ENCODE data around the gene C4orf54. TPM values are rescaled to one million over a fixed set of nuclear protein-coding genes. Genes with fewer than 3 reads are reported as not detected.

C4orf54 gene
- total RNA-seq, 1 donor from 2014 or later, result 0.05 TPM

DNA sequence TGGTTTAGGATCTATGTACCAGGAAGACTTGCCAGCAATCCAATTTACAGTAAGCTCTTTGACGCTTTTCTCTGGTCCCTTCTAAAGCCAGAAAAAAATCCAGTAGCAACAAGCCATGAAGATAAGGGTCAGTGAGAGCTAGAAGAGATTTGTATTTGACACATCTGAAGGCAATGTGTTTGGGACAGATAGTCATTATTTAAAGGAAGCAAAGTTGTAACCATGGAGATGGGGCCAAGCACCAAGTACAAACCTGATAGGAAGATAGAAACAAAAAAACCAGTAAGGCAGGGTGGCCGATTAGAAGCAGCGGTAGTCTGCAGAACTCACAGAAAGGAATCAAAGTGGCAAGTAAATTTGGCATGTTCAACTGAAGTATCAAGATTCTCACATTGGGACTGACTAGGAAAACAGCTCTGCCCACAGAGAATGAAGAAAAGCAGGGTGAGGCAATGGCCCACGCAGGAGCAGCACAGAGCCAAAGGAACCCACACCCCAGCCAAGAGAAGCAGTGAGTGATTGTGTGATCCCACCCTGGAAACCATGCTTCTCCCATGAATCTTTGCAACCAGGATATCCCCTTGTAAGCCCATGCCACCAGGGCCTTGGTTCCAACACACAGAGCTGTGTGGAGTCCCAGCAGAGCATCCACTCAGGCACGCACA lies 12.9 kb upstream of the C4orf54 start:
- H3K4me1 Mint-ChIP-seq (ENCODE audit: unreplicated experiment), result no peaks in the 10 kb centered on the region
- TF ChIP-seq, protein P1, sequence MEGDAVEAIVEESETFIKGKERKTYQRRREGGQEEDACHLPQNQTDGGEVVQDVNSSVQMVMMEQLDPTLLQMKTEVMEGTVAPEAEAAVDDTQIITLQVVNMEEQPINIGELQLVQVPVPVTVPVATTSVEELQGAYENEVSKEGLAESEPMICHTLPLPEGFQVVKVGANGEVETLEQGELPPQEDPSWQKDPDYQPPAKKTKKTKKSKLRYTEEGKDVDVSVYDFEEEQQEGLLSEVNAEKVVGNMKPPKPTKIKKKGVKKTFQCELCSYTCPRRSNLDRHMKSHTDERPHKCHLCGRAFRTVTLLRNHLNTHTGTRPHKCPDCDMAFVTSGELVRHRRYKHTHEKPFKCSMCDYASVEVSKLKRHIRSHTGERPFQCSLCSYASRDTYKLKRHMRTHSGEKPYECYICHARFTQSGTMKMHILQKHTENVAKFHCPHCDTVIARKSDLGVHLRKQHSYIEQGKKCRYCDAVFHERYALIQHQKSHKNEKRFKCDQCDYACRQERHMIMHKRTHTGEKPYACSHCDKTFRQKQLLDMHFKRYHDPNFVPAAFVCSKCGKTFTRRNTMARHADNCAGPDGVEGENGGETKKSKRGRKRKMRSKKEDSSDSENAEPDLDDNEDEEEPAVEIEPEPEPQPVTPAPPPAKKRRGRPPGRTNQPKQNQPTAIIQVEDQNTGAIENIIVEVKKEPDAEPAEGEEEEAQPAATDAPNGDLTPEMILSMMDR (conservative IDR thresholded peaks at IDR 0.05), result no peak
- no peaks in the 10 kb centered on the region for H3K36me3 Mint-ChIP-seq
- no peak overlapping the region for H3K4me3 Mint-ChIP-seq
- peaks cover 11% of the 10 kb centered on the region for H3K9me3 Mint-ChIP-seq
- DNase-seq (ENCODE audit: extremely low spot score, unreplicated experiment), result no peak
- peaks cover 4% of the 10 kb centered on the region for H3K27me3 Mint-ChIP-seq
- no peak overlapping the region for H3K27ac Mint-ChIP-seq

- H3K4me3 Mint-ChIP-seq, result no peak overlapping the region
- TF ChIP-seq, protein P1 (conservative IDR thresholded peaks at IDR 0.05), result no peak
- peaks cover 11% of the 10 kb centered on the region for H3K9me3 Mint-ChIP-seq
- no peak for DNase-seq (ENCODE audit: extremely low spot score, unreplicated experiment)
- no peaks in the 10 kb centered on the region for H3K27me3 Mint-ChIP-seq
- no peaks in the 10 kb centered on the region for H3K4me1 Mint-ChIP-seq (ENCODE audit: unreplicated experiment)
- no peak overlapping the region for H3K27ac Mint-ChIP-seq
- no peaks in the 10 kb centered on the region for H3K36me3 Mint-ChIP-seq
Observed at GRCh38 chr4:99669084-99669483, 11.5 kb upstream of the C4orf54 start.

- no peaks in the 10 kb centered on the region for H3K27me3 Mint-ChIP-seq
- no peak for DNase-seq (ENCODE audit: extremely low spot score, unreplicated experiment)
- no peaks in the 10 kb centered on the region for H3K36me3 Mint-ChIP-seq
- H3K4me1 Mint-ChIP-seq (ENCODE audit: unreplicated experiment), result no peaks in the 10 kb centered on the region
- H3K4me3 Mint-ChIP-seq, result no peak overlapping the region
- H3K9me3 Mint-ChIP-seq, result peaks cover 8% of the 10 kb centered on the region
- no peak overlapping the region for H3K27ac Mint-ChIP-seq
- TF ChIP-seq, protein P1 (conservative IDR thresholded peaks at IDR 0.05), result no peak
Observed at GRCh38 chr4:99668472-99668871, 10.8 kb upstream of the C4orf54 start.

- Mint-ChIP-seq H3K4me1 (ENCODE audit: unreplicated experiment) (no peaks in the 10 kb centered on the region), H3K36me3 (no peaks in the 10 kb centered on the region), H3K27ac (no peak overlapping the region), H3K27me3 (no peaks in the 10 kb centered on the region), H3K4me3 (no peak overlapping the region), H3K9me3 (no peaks in the 10 kb centered on the region)
- TF ChIP-seq, protein P1 (conservative IDR thresholded peaks at IDR 0.05), result no peak
- DNase-seq (ENCODE audit: extremely low spot score, unreplicated experiment), result no peak
Observed at GRCh38 chr4:99665983-99666382, 8.4 kb upstream of the C4orf54 start.

DNA sequence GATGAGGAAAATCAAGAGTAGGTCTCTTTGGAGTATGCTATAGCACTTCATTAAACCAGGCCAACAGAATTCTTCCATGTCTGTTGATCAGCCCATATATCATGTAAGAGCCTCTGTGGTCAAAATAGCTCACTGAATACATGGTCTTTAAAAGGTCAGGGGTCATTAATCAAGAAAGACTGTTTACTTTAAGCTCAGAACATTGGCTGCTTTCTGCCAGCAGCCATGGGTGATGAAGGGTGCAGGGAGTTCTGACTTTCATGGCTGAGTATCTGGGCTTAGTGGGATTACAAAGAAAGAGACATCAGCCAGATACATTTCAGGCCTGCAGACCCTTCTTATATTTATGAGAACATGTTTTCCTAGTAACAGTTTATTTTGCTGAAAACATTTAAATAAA lies 7.1 kb upstream of the C4orf54 start:
- no peaks in the 10 kb centered on the region for H3K4me1 Mint-ChIP-seq (ENCODE audit: unreplicated experiment)
- DNase-seq (ENCODE audit: extremely low spot score, unreplicated experiment), result no peak
- H3K4me3 Mint-ChIP-seq, result no peak overlapping the region
- H3K27me3 Mint-ChIP-seq, result no peaks in the 10 kb centered on the region
- no peaks in the 10 kb centered on the region for H3K36me3 Mint-ChIP-seq
- H3K27ac Mint-ChIP-seq, result no peak overlapping the region
- TF ChIP-seq, protein P1 (conservative IDR thresholded peaks at IDR 0.05), result no peak
- H3K9me3 Mint-ChIP-seq, result no peaks in the 10 kb centered on the region
